Osteoblast (primary cell): ENCODE data around the gene DOCK11. TPM values are rescaled to one million over a fixed set of nuclear protein-coding genes. Genes with fewer than 3 reads are reported as not detected.

ENCODE experiments used
- DNase-seq: peaks from one replicate; pipeline ENCODE4 v3.0.0; 2011; ENCODE audit warnings: low spot score, mixed read lengths; ENCODE audit not compliant: insufficient read length; ENCODE audit errors: missing footprints
- H2AFZ ChIP-seq: 2 replicates; pipeline ENCODE4 v1.6.0; 2011; ENCODE audit warnings: mild to moderate bottlenecking, low read length
- H3K27ac ChIP-seq: 2 replicates; pipeline ENCODE4 v1.5.1; 2011; ENCODE audit warnings: mild to moderate bottlenecking, low read depth, low read length, moderate library complexity
- H3K27me3 ChIP-seq: 2 replicates; pipeline ENCODE4 v1.6.0; 2012; ENCODE audit warnings: mild to moderate bottlenecking, control low read depth, inconsistent platforms, low read length, moderate library complexity; ENCODE audit not compliant: insufficient read depth
- H3K36me3 ChIP-seq: 2 replicates; pipeline ENCODE4 v1.5.1; 2011; ENCODE audit warnings: mild to moderate bottlenecking, low read length, control low read depth, moderate library complexity; ENCODE audit not compliant: insufficient read depth
- H3K4me1 ChIP-seq: 2 replicates; pipeline ENCODE4 v1.5.1; 2011; ENCODE audit warnings: mild to moderate bottlenecking, low read length, control low read depth, moderate library complexity; ENCODE audit not compliant: insufficient read depth
- H3K4me2 ChIP-seq: 2 replicates; pipeline ENCODE4 v1.6.0; 2011; ENCODE audit warnings: mild to moderate bottlenecking, low read length; ENCODE audit not compliant: insufficient read depth
- H3K4me3 ChIP-seq: fragments of 200-600 bp; sonication (generic); 3 replicates; pipeline ENCODE4 v1.5.1; 2012; ENCODE audit warnings: mild to moderate bottlenecking, low read length, inconsistent platforms; ENCODE audit not compliant: insufficient read depth
- H3K79me2 ChIP-seq: 2 replicates; pipeline ENCODE4 v1.6.0; 2012; ENCODE audit warnings: mild to moderate bottlenecking, low read length, control low read depth, inconsistent platforms; ENCODE audit not compliant: insufficient read depth
- H3K9me3 ChIP-seq: 2 replicates; pipeline ENCODE4 v1.5.1; 2011; ENCODE audit warnings: low read depth, low read length, control low read depth
- H4K20me1 ChIP-seq: 2 replicates; pipeline ENCODE4 v1.6.0; 2012; ENCODE audit warnings: mild to moderate bottlenecking, low read length, control low read depth; ENCODE audit not compliant: insufficient read depth
- CTCF ChIP-seq: IDR thresholded peaks from 2 replicates; pipeline ENCODE4 v1.5.1; 2011; ENCODE audit warnings: mild to moderate bottlenecking, low read depth, low read length, moderate library complexity; ENCODE audit errors: extremely low read depth
- total RNA-seq: library from RNA; depleted of rRNA; stranded (reverse); fragments of >200 nt; gene quantifications from 2 replicates; pipeline ENCODE4 v1.2.3, GENCODE V29; 2012

Gene DOCK11
- total RNA-seq, 1 donor: 26.4 TPM

GRCh38 chrX:118521435-118521834 lies 25.8 kb downstream of the DOCK11 start:
- Histone ChIP-seq H3K79me2 (no peaks in the 10 kb centered on the region), H3K9me3 (no peaks in the 10 kb centered on the region), H3K4me2 (peak overlapping the region; percentile 73), H3K36me3 (no peaks in the 10 kb centered on the region), H2AFZ (no peak overlapping the region), H3K4me1 (peaks cover 31% of the 10 kb centered on the region), H3K27ac (peak overlapping the region; percentile 89), H4K20me1 (no peaks in the 10 kb centered on the region), H3K27me3 (no peaks in the 10 kb centered on the region), H3K4me3 (no peak overlapping the region)
- DNase-seq: no peak
- TF ChIP-seq CTCF: no peak

GRCh38 chrX:118522230-118522926 lies 26.8 kb downstream of the DOCK11 start:
- H2AFZ ChIP-seq: no peak overlapping the region
- no peaks in the 10 kb centered on the region for H4K20me1 ChIP-seq
- TF ChIP-seq CTCF: no peak
- no peaks in the 10 kb centered on the region for H3K36me3 ChIP-seq
- H3K4me1 ChIP-seq: peaks cover 31% of the 10 kb centered on the region
- H3K27ac ChIP-seq: no peak overlapping the region
- DNase-seq: no peak
- H3K27me3 ChIP-seq: no peaks in the 10 kb centered on the region
- H3K4me3 ChIP-seq: no peak overlapping the region
- no peaks in the 10 kb centered on the region for H3K79me2 ChIP-seq
- no peak overlapping the region for H3K4me2 ChIP-seq
- no peaks in the 10 kb centered on the region for H3K9me3 ChIP-seq

- Histone ChIP-seq H3K27ac (no peak overlapping the region), H3K4me1 (peaks cover 31% of the 10 kb centered on the region), H3K27me3 (no peaks in the 10 kb centered on the region), H2AFZ (no peak overlapping the region), H3K4me3 (no peak overlapping the region), H3K79me2 (no peaks in the 10 kb centered on the region), H3K9me3 (no peaks in the 10 kb centered on the region), H4K20me1 (no peaks in the 10 kb centered on the region), H3K36me3 (no peaks in the 10 kb centered on the region), H3K4me2 (no peak overlapping the region)
- DNase-seq: no peak
- no peak for TF ChIP-seq CTCF
Observed at GRCh38 chrX:118523920-118524319, 28.3 kb downstream of the DOCK11 start.

- H3K27ac ChIP-seq: no peak overlapping the region
- H3K36me3 ChIP-seq: no peaks in the 10 kb centered on the region
- H3K79me2 ChIP-seq: no peaks in the 10 kb centered on the region
- H3K27me3 ChIP-seq: no peaks in the 10 kb centered on the region
- H2AFZ ChIP-seq: no peak overlapping the region
- H3K4me1 ChIP-seq: peaks cover 32% of the 10 kb centered on the region
- no peak for TF ChIP-seq CTCF
- H3K9me3 ChIP-seq: no peaks in the 10 kb centered on the region
- H4K20me1 ChIP-seq: no peaks in the 10 kb centered on the region
- no peak overlapping the region for H3K4me2 ChIP-seq
- no peak for DNase-seq
- no peak overlapping the region for H3K4me3 ChIP-seq
Observed at GRCh38 chrX:118524344-118524743, 28.7 kb downstream of the DOCK11 start.
